ENCODE results near the gene URB1. TPM values are rescaled to one million over a fixed set of nuclear protein-coding genes. Genes with fewer than 3 reads are reported as not detected.
"Not testable (repeated sequence)": the region's sequence is repeated elsewhere in the genome, so short reads cannot be mapped to it uniquely, and the experiment has no call there.

The URB1 gene
- total RNA-seq, 1 donor from 2014 or later, result 13.5 TPM

DNA sequence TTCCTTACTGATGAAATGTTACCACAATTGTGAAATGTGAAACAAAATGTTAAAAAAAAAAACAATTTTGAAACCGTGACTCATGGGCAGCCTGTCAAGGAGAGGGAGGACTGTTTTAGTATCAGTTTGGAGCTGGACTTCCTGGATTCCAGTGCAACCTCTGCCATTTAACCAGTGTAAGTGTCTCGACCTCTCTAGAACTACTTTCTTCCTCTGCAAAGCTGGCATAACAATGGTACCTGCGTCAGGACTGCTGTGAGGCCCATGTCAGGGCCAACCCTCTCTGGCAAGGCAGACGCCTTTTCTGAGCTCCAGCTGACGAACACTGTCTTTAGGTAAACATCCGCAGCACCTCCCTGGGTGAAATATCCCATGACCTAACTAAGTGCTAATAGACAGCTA, 20.9 kb downstream of the URB1 start:
- peak; percentile 81 to 99 for DNase-seq (ENCODE audit: low read depth in 2 of 2)

DNA sequence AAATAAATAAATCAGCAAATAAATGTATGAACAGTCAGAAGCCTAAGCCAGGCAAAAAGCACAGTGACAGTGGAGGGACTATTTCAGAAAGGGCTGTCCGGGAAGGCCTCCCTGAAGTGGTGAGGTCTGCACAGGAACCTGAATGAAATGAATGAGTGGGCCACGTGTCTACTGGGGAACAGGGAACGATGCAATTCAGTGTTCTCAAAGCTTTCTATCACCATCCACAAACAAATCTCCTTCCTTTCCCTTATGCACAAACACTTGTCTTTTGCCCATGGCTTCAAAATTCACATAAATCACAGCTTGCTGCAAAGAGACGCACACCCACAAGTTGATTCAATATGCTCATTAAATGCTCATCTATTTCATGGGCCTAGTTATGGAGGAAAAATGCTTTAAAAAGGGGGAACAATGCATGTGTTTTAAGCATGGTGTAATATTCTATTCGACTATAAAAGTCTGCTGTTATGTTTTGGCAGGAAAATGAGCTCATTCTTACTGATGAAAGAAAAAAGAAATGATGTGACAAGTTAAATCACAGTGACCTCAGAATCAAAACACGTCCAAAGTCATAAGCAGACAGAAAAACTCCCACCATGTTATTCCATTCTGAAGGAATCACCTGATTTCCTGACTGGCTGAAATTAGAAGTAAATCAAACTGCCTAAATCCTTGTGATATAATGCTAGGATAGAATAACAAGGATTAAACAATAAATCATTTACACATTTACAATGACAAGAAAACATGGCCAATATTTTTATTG, 21.6 kb downstream of the URB1 start:
- DNase-seq (ENCODE audit: low read depth in 2 of 2), result peak; percentile 88 to 97

DNA sequence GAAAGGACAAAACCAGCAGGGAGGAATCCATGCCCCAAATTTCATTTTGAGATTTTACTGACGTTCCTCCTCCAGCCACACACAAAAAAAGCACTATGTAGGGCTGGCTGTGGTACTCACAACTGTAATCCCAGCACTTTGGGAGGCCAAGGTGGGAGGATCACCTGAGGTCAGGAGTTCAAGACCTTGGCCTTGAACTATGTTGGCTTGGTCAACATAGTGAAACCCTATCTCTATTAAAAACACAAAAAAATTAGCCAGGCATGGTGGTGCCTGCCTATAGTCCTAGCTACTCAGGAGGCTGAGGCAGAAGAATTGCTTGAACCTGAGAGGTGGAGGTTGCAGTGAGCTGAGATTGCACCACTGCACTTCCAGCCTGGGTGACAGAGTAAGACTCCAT, 23.9 kb downstream of the URB1 start:
- not testable (repeated sequence) for DNase-seq (ENCODE audit: low read depth in 2 of 2)

DNA sequence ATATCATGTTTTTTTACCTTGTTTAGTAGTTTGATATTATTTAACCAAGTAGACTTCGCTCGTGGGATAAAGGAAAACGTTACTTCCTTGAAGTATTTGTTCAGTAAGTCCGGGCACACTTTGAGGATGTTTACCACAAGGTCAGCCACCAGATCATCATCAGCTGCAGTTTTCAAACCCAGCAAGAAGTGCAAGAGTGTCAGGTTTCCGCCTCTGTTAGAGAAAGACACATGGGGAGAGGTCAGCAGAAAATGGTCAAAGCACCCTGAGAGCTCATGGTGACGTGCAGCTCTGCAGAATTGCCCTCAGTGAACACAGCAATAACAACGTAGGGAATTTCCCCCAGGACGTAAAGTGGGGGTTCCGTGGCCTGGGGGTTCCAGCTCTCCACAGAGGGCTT, 24.4 kb downstream of the URB1 start:
- peak in 1 of 2 donors; percentile 96 for DNase-seq (ENCODE audit: low read depth in 2 of 2)

DNA sequence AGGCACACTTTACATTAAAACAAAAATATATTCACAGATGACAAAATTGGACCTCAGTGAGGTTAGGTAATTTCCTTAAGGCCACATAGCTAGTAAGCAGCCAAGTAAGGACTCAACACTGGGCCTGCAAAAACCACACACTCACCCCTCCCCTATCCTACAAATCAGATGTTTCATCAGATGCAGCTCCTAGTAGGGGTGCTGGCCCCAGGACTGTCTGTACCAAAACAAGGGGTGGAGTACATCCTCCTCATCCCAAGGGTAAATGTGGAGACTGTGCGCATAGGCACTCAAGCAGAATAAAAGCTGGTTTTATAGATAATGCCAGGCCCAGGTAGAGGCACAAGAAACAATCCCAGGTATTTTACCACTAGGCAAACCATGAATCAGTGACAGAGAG, 25.7 kb downstream of the URB1 start:
- DNase-seq (ENCODE audit: low read depth in 2 of 2), result no peak

DNA sequence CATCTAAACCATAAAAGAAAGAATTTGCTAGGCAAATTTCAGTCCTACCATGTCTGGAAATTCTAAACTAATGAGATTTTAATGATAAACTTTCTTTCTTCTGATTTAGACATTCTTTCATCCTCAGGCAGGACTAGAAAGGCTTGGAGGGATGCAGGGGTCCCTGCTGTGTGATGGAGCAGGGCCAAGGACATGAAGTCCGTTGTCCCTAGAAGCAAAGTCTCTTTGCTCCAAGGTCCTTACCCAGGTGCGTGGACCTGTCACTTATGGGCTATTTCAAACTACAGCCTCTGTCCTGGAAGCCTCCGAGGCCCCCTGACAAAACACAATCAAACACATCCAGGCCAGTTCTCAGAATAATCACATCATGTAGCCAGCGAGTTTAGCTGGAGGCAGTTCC, 26.6 kb downstream of the URB1 start:
- DNase-seq (ENCODE audit: low read depth in 2 of 2), result no peak

DNA sequence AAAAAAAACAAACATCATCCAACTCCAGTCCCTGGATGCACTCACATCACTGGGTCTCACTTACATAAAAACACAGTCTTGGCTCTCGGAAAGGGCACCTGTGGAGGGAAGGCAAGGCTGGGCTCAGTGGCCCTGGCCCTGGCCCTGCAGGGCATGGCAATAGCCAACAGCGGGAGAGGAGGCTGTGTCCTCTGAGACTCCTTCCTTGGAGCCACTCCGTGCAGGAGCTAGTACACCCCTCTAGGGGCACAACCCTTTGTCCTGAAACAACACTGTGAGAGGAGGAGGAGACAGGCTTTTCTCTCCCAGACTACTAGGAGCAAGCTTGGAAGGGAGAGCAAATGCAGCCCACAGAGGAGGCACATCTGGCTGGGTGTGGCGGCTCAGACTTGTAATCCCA, 28.0 kb downstream of the URB1 start:
- no peak for DNase-seq (ENCODE audit: low read depth in 2 of 2)

DNA sequence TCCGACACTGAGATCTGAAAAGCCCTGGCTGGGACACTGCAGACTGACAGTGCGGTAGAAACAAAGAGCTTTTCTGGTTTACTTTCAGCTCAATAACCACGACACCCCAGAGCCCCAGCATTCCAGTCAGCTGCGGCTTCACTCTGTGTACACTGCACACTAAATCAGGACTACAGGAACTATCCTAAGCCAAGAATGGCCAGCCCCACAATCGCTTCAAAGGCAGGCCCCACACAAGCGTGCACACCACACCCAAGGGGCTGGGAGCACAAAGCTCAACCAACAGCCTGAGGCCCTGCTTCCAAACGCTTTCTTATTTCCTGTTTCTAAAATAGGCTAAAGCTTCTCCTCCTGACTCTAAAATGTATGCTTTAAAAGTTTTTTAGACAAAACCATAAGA, 28.4 kb downstream of the URB1 start:
- peak in 1 of 2 donors; percentile 31 for DNase-seq (ENCODE audit: low read depth in 2 of 2)

DNA sequence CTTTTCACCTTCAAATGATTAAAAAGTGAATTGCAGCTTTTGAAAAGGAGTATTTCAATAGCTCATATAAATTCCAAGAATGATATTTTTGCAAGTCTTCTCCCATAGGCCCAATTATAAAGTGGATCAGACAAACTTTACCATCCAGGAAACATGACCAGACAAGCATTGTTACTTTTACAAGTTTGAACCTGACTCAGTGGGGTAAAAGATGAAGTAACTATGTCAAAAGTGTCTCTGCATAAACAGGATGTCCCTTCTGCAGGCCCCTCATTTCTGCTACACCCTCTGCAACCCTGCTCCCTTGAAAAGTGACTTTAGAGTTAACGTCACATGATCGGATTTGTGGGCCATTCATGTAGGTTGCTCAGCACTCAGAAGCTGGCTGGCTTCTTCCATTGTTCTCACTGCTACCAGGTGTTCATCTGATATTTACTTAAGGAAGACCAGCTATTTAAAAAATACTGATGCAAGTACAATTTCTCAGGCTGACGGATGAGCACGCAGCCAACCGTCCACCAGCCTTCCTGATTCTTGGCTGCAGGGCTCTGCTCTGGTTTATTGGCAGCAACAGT, 32.3 kb downstream of the URB1 start:
- DNase-seq (ENCODE audit: low read depth in 2 of 2), result peak; percentile 33 to 95

DNA sequence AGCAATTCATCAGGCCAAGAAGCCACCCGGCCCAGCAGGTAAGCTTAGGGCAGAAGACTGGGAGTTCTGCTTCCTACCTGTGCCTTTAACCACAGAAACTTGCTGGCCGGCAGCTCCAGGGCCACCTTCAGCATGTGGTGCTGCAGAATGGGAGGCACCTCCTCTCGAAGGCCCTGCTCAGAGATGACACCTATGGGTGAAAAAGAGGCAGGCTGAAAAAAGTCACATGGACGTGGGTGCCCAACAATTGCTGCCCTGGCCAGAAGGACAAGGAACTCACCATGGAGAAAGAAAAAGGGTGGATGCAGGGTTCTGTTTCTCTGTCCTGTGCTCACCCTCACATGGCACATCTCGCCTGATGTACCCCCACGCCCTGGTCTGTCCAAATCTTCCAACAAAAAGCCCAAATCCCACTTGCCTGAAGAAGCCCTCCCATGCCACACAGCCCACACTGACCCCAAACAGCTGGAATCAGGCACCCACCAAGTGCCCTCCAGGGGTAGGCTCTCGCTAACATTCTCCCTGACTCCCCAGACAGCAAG, 33.0 kb downstream of the URB1 start:
- DNase-seq (ENCODE audit: low read depth in 2 of 2), result peak in 1 of 2 donors; percentile 31

DNA sequence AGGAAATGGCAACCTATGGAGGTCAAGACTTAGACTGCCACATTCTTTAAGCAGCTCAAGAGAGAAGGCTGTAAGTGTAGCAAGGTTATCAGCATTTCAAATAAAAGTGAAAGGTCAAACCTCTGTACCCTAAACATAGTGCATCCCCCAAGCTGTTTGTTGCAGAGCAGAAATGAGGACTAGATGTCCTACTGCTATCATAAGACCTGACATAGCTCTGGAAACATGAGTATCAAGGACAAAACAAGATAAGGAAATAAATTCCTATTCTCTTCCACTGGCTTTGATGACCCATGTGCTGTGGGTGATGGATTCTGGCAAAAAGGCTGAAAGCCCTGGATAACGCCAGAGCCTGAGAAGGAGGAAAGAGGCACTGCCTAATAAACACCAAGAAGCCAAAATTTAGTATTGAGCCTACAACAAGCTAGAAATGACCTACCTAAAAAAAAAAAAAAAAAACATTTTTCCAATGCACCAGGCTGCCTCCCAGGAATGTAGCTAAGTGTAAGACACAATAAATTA, 35.9 kb downstream of the URB1 start:
- DNase-seq (ENCODE audit: low read depth in 2 of 2), result no peak

DNA sequence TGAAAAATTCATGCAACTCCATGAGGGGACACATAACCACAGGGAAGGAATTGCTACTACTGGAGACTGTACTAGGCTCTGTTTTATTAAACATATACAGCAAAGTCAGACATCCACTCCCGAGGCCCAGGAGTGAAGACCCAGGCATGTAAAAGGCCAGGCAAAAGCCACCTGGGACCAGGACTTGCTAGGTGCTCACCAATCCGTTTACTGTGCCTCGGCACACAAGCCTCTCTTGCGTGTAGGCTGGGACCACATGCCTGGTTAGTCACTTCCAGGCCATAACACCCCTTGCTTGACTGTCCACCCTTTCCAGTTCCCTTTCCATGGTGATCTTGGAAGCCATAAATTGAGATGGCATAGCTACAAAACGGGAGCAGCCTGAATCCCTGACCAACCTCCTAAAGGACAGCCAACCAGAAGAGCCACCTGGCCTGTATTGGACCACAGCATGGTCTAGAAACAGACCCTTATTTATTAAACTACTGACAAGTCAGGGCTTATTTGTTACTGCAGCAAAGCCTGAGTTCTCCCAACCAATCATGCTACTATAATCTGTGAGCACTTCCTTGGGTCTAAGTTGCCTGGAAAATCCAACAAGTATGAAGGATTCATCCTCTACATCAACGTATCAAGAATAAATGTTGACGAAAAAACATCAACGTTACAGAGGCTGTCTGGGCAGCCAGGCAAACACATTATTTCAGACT, 39.7 kb downstream of the URB1 start:
- DNase-seq (ENCODE audit: low read depth in 2 of 2), result no peak

DNA sequence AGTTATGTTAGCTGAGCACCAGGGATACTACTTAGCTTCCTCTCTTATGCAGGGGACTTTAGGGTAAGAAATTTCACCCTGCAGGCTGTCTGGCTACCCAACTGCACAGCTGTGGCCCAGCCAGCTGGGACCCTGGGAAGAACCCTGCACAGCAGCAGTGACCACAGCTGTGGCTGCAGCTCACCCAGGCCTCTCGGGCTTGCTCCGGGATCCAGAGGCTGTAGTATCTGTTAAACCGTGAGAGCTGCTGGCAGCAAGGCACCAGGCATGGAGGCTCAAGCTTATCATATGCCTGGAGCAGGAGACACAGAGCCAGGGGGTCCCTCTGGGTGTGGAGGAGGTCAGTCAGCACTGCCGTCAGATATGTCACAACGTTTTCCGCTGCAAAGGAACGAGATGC, 40.3 kb downstream of the URB1 start:
- DNase-seq (ENCODE audit: low read depth in 2 of 2), result no peak

DNA sequence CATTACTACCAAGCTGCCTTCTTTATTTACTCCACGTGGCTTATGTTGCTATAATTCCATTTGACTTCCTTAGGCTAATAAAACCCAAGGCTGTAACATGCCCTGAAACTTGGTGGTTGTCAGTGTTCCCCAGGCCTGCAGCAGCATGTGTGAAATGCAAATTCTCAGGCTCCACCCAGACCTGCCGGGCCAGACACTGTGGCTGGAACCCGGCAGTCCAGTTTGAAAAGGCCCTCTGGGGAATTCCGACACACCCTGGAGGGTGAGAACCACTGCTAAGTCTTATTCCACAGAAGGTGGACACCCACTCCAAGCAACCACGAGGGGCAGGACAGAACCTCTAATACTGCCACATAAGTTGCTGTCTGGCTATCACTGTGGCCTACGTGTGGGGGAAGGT, 41.4 kb downstream of the URB1 start:
- DNase-seq (ENCODE audit: low read depth in 2 of 2), result no peak

DNA sequence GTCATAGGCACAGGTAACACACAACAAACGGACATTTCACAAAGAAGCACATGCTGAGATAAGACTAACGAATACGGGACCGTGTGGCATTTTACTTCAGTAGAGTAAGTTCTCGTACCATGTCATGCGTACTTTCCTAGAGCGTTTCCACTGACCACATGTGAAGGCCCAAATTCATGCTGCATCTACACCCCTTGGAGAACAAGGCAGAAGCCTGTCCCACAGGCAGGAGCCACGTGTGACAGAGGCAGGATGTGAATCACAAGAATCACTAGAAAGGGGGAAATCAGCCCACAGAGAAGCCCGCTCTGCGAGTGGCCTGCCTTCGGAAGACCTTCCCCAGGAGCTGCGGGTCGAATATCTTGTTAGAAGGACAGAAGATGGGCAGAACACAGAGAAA, 41.8 kb downstream of the URB1 start:
- peak in 1 of 2 donors; percentile 43 for DNase-seq (ENCODE audit: low read depth in 2 of 2)

DNA sequence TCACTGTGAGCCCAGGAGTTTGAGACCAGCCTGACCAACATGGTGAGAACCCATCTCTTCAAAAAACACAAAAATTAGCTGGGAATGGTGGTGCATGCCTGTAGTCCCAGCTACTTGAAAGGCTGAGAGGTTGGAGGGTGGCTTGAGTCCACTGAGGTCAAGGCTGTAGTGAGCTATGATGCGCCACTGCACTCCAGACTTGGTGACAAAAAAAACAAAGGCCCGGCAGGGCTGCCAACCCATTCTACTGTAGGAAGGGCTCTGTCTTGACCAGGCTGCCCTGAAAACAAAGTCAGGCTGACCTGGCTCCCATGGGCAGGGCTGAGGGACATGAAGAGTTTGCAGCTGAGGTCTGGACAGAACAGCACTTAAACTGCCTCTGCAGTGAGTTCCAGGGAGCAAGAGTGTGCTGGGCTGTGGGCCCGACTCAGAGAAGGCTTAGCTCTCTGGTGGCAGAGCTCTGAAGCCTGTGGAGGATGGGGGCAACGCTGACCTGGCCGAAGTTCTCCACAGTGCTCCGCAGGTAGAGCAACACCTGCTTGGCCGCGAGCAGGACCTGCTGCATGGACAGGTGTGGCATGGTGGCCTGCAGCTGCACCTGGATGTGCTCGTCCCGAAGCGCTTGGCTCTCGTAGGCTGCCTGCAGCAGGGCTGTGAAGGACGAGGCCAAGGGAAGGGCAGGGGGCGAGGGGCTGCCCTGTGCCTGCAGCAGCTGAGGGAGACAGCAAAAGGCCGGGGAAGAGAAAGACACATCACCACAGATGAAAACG, 42.4 kb downstream of the URB1 start:
- DNase-seq (ENCODE audit: low read depth in 2 of 2), result no peak

DNA sequence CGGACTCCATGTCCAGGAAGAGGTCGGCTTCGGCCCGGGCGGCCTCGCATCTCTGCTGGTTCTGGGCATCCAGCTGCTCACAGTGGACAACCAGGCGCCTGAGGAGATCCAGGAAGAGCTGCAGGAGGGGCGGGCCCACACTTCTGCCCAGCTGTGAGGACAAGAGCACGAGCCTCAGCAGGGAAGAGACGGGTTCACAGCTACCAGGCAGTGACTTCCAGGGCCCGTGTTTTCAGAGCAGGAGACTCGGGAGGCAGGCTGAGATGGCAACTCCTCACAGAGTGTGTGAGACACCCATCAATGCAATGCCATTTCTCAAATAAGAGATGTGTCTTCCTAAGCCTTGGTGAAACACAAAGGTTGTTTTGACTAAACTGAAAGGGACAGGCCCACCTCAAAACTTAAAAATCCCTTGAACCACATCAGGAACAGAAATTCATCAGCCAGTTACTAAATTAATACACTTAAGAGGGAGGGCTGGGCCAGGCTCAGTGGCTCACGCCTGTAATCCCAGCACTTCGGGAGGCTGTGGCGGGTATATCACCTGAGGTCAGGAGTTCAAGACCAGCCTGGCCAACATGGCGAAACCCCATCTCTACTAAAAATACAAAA, 43.4 kb downstream of the URB1 start:
- DNase-seq (ENCODE audit: low read depth in 2 of 2), result no peak

DNA sequence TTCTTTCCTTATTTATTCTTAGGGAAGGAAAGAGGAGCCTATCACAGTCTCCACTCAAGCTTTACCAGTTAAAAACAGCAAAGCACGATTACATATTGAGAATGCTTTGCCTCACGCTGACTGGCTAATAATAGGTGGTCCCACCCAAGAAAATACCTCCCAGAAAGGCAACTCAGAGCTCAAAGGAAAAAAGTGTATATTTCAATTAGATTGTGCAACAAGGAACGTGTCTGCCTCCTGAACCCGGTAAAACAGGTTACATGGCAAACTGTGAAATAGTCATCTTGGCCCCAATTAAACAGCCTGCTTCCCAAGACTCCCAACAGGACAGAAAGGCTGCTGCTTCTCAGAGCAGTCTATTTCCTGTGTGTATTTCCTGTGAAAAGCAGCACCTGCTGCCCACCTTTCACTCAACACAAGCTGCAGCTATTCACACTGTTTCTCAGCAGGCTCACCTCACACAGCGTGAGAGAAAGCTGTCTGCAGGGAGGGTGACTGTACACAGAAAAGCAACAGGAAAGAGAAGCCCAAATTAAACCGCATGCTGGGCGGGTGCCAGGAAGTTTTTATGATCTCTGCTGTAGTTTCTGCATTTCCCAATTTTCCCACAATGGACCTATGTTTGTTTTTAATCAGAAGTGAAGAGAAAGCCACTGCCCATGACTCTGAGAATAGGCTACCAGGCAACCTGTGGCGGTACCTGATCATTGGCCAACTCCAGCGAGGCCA, 44.0 kb downstream of the URB1 start:
- DNase-seq (ENCODE audit: low read depth in 2 of 2), result peak in 1 of 2 donors; percentile 61

DNA sequence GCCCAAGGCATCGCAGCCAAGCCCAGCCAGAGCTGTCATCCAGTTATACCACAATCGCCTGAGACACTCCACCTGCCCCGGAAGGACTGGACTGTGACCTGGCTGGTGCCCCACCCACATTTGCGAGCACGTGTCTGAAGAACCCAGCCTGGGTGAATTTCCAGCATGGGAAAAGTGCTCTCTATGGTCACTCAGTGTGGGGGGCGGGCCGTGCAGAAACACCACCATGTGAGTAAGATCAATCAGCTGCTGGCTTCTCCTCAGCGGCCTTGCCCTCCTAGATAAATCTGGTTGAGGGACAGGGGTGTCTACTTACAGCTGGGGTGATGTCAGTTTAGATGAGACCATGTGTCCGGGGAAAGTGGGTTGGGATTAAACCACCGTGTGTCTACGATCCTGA, 44.8 kb downstream of the URB1 start:
- DNase-seq (ENCODE audit: low read depth in 2 of 2), result no peak

DNA sequence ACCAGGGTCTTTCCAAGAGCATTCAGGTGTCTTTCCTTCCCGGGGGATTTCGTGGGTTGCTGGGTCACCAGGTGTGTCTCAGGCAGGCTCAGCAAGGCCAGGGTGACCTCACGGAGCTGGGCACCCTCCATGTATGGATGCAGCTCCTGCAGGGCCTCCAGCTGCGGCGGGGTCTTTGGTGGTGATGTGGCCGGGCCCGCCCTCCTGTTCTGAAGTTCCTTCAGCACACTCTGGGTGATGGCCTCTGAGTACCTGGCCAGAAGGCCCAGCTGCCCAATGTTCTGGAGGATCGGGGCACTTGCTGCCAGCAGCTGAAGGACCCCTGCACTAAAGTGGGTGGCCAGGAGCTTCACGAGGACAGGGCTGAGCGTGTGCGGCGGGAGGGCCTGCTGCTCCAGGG, 45.5 kb downstream of the URB1 start:
- DNase-seq (ENCODE audit: low read depth in 2 of 2), result no peak
